Endothelial cell of umbilical vein (primary cell): ENCODE results near the gene INPP4B.

Experiments
- EZH2 ChIP-seq: IDR thresholded peaks from 2 replicates; pipeline ENCODE4 v1.6.1; 2012; ENCODE audit warnings: borderline replicate concordance, low read depth, mild to moderate bottlenecking, moderate library complexity, low read length, inconsistent platforms; ENCODE audit not compliant: severe bottlenecking
- GATA2 ChIP-seq: IDR thresholded peaks from 2 replicates; pipeline ENCODE4 v1.7.0; 2011; ENCODE audit warnings: low read depth, mild to moderate bottlenecking, moderate library complexity, mixed read lengths, low read length; ENCODE audit not compliant: insufficient read length, insufficient read depth
- JUN ChIP-seq: IDR thresholded peaks from 2 replicates; pipeline ENCODE4 v1.6.1; 2011; ENCODE audit warnings: borderline replicate concordance, low read depth; ENCODE audit not compliant: insufficient read length, insufficient read depth
- MYC ChIP-seq: IDR thresholded peaks from one replicate; pipeline ENCODE4 v1.6.1; 2011; ENCODE audit warnings: mild to moderate bottlenecking, low read depth, low read length
- POLR2A ChIP-seq: IDR thresholded peaks from 2 replicates; pipeline ENCODE4 v1.6.1; 2012; ENCODE audit warnings: low read depth, mild to moderate bottlenecking, control low read depth, low read length
- POLR2AphosphoS5 ChIP-seq: IDR thresholded peaks from 2 replicates; pipeline ENCODE4 v1.6.1; 2012; ENCODE audit warnings: low read depth, mild to moderate bottlenecking, control low read depth, low read length, moderate library complexity; ENCODE audit not compliant: insufficient read depth
- TF ChIP-seq, protein P1 (sequence below), 2 donors: IDR thresholded peaks; 1 replicate in 1 of 2; 2 replicates in 1 of 2; pipeline ENCODE4 v1.5.1; 2011; ENCODE audit warnings: low read length in 2 of 2, mild to moderate bottlenecking in 2 of 2, moderate library complexity in 2 of 2, control low read depth in 1 of 2, inconsistent platforms in 1 of 2, low read depth in 1 of 2; ENCODE audit not compliant: insufficient read depth in 1 of 2; ENCODE audit errors: extremely low read depth in 1 of 2
- TF ChIP-seq, protein P2 (sequence below): IDR thresholded peaks from 2 replicates; pipeline ENCODE4 v1.6.1; 2011; ENCODE audit not compliant: insufficient read depth, insufficient read length

- TF ChIP-seq, protein P1, sequence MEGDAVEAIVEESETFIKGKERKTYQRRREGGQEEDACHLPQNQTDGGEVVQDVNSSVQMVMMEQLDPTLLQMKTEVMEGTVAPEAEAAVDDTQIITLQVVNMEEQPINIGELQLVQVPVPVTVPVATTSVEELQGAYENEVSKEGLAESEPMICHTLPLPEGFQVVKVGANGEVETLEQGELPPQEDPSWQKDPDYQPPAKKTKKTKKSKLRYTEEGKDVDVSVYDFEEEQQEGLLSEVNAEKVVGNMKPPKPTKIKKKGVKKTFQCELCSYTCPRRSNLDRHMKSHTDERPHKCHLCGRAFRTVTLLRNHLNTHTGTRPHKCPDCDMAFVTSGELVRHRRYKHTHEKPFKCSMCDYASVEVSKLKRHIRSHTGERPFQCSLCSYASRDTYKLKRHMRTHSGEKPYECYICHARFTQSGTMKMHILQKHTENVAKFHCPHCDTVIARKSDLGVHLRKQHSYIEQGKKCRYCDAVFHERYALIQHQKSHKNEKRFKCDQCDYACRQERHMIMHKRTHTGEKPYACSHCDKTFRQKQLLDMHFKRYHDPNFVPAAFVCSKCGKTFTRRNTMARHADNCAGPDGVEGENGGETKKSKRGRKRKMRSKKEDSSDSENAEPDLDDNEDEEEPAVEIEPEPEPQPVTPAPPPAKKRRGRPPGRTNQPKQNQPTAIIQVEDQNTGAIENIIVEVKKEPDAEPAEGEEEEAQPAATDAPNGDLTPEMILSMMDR (IDR thresholded peaks at IDR 0.05; ENCODE audit: extremely low read depth in 1 of 2, insufficient read depth in 1 of 2, low read depth in 1 of 2, low read length in 2 of 2): no peak
- TF ChIP-seq EZH2 (no peak), GATA2 (no peak), POLR2A (no peak), POLR2AphosphoS5 (no peak), JUN (no peak), MYC (no peak)
- TF ChIP-seq, protein P2, sequence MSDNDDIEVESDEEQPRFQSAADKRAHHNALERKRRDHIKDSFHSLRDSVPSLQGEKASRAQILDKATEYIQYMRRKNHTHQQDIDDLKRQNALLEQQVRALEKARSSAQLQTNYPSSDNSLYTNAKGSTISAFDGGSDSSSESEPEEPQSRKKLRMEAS: no peak
Measured at GRCh38 chr4:142336251-142336934, 509.7 kb downstream of the INPP4B start.
